Fibroblast of mammary gland (primary cell): Measurements from ENCODE around the gene ANKRD24.

ENCODE experiments used
- DNase-seq: peaks from one replicate; pipeline ENCODE4 v3.0.0-alpha.2; 2010; ENCODE audit warnings: low read depth
- H3K4me3 ChIP-seq: 2 replicates; pipeline ENCODE4 v1.5.1; 2011; ENCODE audit warnings: low read depth, mild to moderate bottlenecking, low read length, moderate library complexity; ENCODE audit not compliant: control insufficient read depth
- TF ChIP-seq, protein P1 (sequence below): conservative IDR thresholded peaks from 2 replicates; pipeline ENCODE4 v1.5.1; 2011; ENCODE audit warnings: low read depth, low read length, inconsistent platforms; ENCODE audit not compliant: control insufficient read depth, insufficient read depth

Gene ANKRD24

DNA sequence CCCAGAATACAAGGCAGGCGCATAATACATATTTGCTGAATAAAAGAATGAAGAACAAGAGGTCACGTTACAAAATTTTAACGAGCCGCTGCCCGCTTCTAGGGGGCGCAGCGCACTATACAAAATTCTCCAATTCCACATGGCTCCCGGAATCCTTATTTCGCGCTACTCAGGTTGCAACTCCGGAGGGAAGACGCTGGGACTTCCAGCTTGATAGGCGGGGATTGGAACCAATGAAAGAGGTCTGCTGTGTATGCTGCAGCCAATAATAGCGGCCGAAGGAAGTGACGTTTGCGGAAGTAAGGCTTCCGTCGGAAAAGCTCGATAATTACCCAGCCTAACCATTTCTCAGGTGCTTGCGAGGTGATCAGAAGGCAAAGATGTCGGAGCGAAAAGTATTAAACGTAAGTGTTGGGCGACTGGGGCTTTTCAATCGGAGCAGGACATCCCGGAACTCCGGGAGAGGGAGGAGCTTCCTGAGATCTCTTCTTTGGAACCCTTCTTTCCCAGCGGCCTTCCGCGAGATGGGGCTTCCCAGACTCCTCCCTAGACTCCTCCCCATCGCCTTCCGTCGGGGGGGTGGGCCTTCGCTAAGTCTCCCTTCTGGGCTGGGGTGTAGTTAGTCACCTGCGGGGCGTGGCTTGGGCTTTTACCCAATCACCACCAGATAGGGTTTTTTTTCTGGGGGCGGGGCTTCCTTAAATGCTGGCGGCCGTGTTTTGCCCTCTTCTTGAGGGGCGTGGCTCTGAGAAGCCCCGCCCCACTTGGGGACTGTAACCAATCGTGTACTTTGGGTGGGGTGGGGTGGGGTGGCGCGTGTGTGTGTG lies 64.5 kb downstream of the ANKRD24 start, which contains the start of gene YJU2:
YJU2 (plus strand) TSS at position 314 of the 827 bp plus-strand sequence; CDS start at position 381, 67 bp downstream.
- peak within 1 kb of the TSS; percentile 98 for H3K4me3 ChIP-seq
- TF ChIP-seq, protein P1, sequence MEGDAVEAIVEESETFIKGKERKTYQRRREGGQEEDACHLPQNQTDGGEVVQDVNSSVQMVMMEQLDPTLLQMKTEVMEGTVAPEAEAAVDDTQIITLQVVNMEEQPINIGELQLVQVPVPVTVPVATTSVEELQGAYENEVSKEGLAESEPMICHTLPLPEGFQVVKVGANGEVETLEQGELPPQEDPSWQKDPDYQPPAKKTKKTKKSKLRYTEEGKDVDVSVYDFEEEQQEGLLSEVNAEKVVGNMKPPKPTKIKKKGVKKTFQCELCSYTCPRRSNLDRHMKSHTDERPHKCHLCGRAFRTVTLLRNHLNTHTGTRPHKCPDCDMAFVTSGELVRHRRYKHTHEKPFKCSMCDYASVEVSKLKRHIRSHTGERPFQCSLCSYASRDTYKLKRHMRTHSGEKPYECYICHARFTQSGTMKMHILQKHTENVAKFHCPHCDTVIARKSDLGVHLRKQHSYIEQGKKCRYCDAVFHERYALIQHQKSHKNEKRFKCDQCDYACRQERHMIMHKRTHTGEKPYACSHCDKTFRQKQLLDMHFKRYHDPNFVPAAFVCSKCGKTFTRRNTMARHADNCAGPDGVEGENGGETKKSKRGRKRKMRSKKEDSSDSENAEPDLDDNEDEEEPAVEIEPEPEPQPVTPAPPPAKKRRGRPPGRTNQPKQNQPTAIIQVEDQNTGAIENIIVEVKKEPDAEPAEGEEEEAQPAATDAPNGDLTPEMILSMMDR, result peak; percentile 47
- DNase-seq, result peak; percentile 99

DNA sequence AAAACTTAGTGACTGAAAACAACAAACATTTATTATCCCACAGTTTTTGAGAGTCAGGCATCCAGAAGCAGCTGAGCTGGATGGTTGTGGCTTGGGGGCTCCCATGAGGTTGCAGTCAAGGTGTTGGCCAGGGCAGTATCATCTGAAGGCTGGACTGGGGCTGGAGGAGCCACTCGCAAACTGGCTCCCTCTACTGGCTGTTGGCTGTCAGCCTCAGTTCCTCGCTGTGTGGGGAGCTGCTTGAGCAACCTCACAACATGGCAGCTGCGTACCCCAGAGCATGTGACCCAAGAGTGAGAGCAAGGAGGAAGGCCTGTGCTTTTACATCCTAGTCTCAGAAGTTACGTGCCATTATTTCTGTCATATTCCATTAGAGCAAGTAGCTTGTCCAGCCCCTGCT lies 74.1 kb downstream of the ANKRD24 start:
- DNase-seq, result peak; percentile 6
- TF ChIP-seq, protein P1, result peak; percentile 19
- H3K4me3 ChIP-seq, result no peak overlapping the region

DNA sequence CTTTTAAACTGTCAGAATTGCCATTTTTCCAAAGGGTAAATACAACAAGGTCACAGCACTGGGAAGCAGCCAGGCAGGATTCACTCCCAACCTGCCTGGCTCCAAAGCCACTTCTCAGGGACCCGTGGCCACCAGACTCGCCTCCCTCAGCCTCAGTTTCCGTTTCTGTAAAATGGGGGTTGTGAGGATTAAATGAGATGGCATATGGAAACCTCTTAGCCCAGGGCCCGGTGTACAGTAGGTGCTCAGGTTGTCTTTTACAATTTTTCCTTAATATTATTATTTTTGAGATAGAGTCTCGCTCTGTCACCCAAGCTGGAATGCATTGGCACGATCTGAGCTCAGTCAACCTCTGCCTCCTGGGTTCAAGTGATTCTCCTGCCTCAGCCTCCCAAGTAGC lies 74.5 kb downstream of the ANKRD24 start:
- no peak for DNase-seq

DNA sequence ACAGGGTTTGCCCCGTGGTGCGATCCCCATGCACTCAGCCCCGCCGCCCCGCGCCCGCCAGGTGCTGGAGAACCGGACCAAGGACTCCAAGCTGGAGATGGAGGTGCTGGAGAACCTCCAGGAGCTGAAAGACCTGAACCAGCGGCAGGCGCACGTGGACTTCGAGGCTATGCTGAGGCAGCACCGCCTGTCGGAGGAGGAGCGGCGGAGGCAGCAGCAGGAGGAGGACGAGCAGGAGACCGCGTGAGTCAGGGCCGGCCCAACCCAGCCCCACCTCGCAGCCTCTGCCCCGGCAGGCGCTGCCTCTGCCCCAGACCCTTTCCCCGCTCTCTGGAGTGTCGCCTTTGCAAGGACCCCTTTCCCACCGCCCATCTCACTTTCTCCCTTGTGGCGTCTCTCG lies 75.7 kb downstream of the ANKRD24 start:
- TF ChIP-seq, protein P1, result no peak
- DNase-seq, result no peak
- no peak overlapping the region for H3K4me3 ChIP-seq

More for the DNA sequence above, 74.5 kb downstream of the ANKRD24 start:
- TF ChIP-seq, protein P1, result no peak
- no peak overlapping the region for H3K4me3 ChIP-seq

DNA sequence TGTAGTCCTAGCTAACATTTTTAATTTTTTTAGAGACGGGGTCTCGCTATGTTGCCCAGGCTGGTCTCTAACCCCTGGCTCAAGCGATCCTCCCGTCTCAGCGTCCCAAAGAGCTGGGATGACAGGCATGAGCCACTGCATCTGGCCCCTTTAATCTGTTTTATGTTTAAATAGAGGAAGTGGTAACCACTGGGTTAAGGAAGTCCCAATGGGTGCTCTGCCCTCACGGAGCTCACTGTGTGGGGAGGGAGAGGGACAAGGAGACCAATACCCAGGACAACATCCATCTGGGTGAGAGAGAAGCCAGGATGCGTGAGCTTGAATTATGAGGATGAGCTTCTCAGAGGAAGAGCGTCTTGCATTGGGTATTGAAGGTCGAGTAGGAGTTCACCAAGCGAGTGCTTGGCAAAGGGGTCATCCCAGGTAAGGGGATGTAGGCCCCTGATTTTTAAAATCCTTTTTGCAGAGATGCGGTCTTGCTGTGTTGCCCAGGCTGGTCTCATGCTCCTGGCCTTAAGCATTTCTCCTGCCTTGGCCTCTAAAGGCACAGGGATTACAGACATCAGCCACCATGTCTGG lies 78.2 kb downstream of the ANKRD24 start:
- H3K4me3 ChIP-seq, result no peak overlapping the region
- TF ChIP-seq, protein P1, result no peak
- no peak for DNase-seq

DNA sequence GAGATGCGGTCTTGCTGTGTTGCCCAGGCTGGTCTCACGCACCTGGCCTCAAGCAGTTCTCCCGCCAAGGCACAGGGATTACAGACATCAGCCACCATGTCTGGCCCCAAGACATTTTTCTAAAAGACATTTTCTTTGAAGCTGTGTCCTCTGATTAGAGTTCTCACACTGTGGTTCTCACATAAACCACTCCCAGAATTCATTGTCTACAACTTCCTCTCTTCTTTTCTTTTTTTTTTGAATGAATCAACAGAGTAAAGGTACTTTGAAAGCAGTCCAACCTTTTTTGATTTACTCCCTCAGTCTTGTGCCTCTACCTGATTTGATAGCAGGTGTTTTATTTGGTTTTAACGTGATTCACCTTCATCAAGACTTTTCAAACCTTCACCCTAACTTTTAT lies 82.3 kb downstream of the ANKRD24 start:
- H3K4me3 ChIP-seq, result no peak overlapping the region
- TF ChIP-seq, protein P1, result no peak
- DNase-seq, result no peak
